Liver (tissue), 9 donors: ENCODE data around the gene GRK3. TPM values are rescaled to one million over a fixed set of nuclear protein-coding genes. Genes with fewer than 3 reads are reported as not detected.

Experiments used
- DNase-seq: peaks from one replicate; pipeline ENCODE4 v3.0.0-alpha.2; 2017; ENCODE audit warnings: low spot score
- H3K27ac ChIP-seq, 2 donors: one replicate each; pipeline ENCODE4 v1.7.0; 2013; ENCODE audit warnings: inconsistent platforms in 2 of 2, low read length in 2 of 2, control low read depth in 1 of 2, low read depth in 1 of 2, mild to moderate bottlenecking in 1 of 2
- H3K27me3 ChIP-seq, 4 donors: one replicate each; pipeline versions ENCODE4 v1.6.1 to v1.7.0; 2013; ENCODE audit warnings: low read length in 3 of 4, inconsistent platforms in 1 of 4, mild to moderate bottlenecking in 1 of 4, moderate library complexity in 1 of 4; ENCODE audit not compliant: control insufficient read depth in 4 of 4, insufficient read depth in 4 of 4
- H3K36me3 ChIP-seq, 4 donors: one replicate each; pipeline versions ENCODE4 v1.6.1 to v1.7.0; 2013; ENCODE audit warnings: low read length in 3 of 4, mild to moderate bottlenecking in 3 of 4, low read depth in 1 of 4, moderate library complexity in 1 of 4; ENCODE audit not compliant: control insufficient read depth in 4 of 4, insufficient read depth in 3 of 4
- H3K4me1 ChIP-seq, 4 donors: one replicate each; pipeline versions ENCODE4 v1.6.1 to v1.7.0; 2013; ENCODE audit warnings: low read length in 3 of 4, mild to moderate bottlenecking in 3 of 4, moderate library complexity in 1 of 4; ENCODE audit not compliant: control insufficient read depth in 4 of 4, insufficient read depth in 4 of 4
- H3K4me3 ChIP-seq, 3 donors: one replicate each; pipeline versions ENCODE4 v1.6.1 to v1.7.0; 2013; ENCODE audit warnings: low read length in 3 of 3, control low read depth in 1 of 3, low read depth in 1 of 3, mild to moderate bottlenecking in 1 of 3
- H3K9ac ChIP-seq, 2 donors: one replicate each; pipeline ENCODE4 v1.7.0; 2013; ENCODE audit warnings: low read length in 2 of 2, mild to moderate bottlenecking in 2 of 2, moderate library complexity in 2 of 2, control low read depth in 1 of 2, low read depth in 1 of 2
- H3K9me3 ChIP-seq, 4 donors: one replicate each; pipeline versions ENCODE4 v1.6.1 to v1.7.0; 2013; ENCODE audit warnings: low read length in 3 of 4; ENCODE audit not compliant: control insufficient read depth in 4 of 4
- ATF3 ChIP-seq: IDR thresholded peaks from 2 replicates; pipeline ENCODE4 v1.6.1; 2016; ENCODE audit warnings: antibody characterized with exemption
- CTCF ChIP-seq: fragments of 150-350 bp; IDR thresholded peaks from 2 replicates; pipeline ENCODE4 v1.5.1; 2017; ENCODE audit warnings: improper control_type of control experiment, low read depth, low read length; ENCODE audit not compliant: missing input control
- EGR1 ChIP-seq, 2 donors: IDR thresholded peaks; 2 replicates each; pipeline ENCODE4 v1.6.1; 2016 to 2018; ENCODE audit warnings: antibody characterized with exemption in 2 of 2, low read depth in 2 of 2
- FOXA1 ChIP-seq: IDR thresholded peaks from 2 replicates; pipeline ENCODE4 v1.6.1; 2016; ENCODE audit warnings: antibody characterized with exemption
- GABPA ChIP-seq, 2 donors: IDR thresholded peaks in 1 of 2; conservative IDR thresholded peaks in 1 of 2; 2 replicates each; pipeline ENCODE4 v1.6.1; 2016; ENCODE audit warnings: antibody characterized with exemption in 2 of 2, mild to moderate bottlenecking in 1 of 2, moderate library complexity in 1 of 2
- JUND ChIP-seq, 2 donors: IDR thresholded peaks; 2 replicates each; pipeline ENCODE4 v1.6.1; 2016; ENCODE audit warnings: antibody characterized with exemption in 2 of 2
- RAD21 ChIP-seq, 2 donors: IDR thresholded peaks; 2 replicates each; pipeline ENCODE4 v1.6.1; 2016; ENCODE audit warnings: antibody characterized with exemption in 2 of 2, mild to moderate bottlenecking in 2 of 2
- REST ChIP-seq: IDR thresholded peaks from 2 replicates; pipeline ENCODE4 v1.6.1; 2016; ENCODE audit warnings: antibody characterized with exemption, mild to moderate bottlenecking
- RXRA ChIP-seq, 2 donors: IDR thresholded peaks; 2 replicates each; pipeline ENCODE4 v1.6.1; 2017 to 2018; ENCODE audit warnings: antibody characterized with exemption in 2 of 2, mild to moderate bottlenecking in 1 of 2
- SP1 ChIP-seq: IDR thresholded peaks from 2 replicates; pipeline ENCODE4 v1.6.1; 2018; ENCODE audit warnings: antibody characterized with exemption, mild to moderate bottlenecking
- TAF1 ChIP-seq: conservative IDR thresholded peaks from 2 replicates; pipeline ENCODE4 v1.6.1; 2016; ENCODE audit warnings: antibody characterized with exemption, mild to moderate bottlenecking
- YY1 ChIP-seq: IDR thresholded peaks from 2 replicates; pipeline ENCODE4 v1.6.1; 2016; ENCODE audit warnings: antibody characterized with exemption, mild to moderate bottlenecking
- ZBTB33 ChIP-seq: IDR thresholded peaks from 2 replicates; pipeline ENCODE4 v1.6.1; 2016; ENCODE audit warnings: antibody characterized with exemption
- WGBS: extraction: QIAGEN DNeasy Blood & Tissue Kit; methylation state at CpG from one replicate; pipeline ENCODE4 v1.1.7; 2013; 5-methylcytosine and 5-hydroxymethylcytosine counted together
- polyA plus RNA-seq, 2 donors: library from polyadenylated mRNA; stranded (reverse) in 1 of 2; unstranded in 1 of 2; fragments of 200-250 nt in 1 of 2; fragments of >200 nt in 1 of 2; fragmentation: Nextera tagmentation in 1 of 2; extraction: Ambion mirVana in 1 of 2; gene quantifications; one replicate each; pipeline versions ENCODE4 v1.2.1 to v1.2.3, GENCODE V29; 2013 to 2015
- total RNA-seq, 2 donors: library from RNA; depleted of rRNA; stranded (reverse); fragments of >200 nt; gene quantifications; one replicate each; pipeline ENCODE4 v1.2.3, GENCODE V29; 2014
- donor health status: healthy.
- donor health status: healthy.
- donor health status: healthy.
- donor health status: healthy.
- donor health status: healthy.

The GRK3 gene
- total and polyA plus RNA-seq, 4 donors, result 0.79 to 6.5 (median 2.4) TPM

- Histone ChIP-seq H3K4me1 (peaks cover 2 to 9% (median 8%) of the 10 kb centered on the region in 4 donors), H3K27me3 (no peaks in the 10 kb centered on the region), H3K4me3 (no peak overlapping the region), H3K27ac (no peak overlapping the region), H3K9ac (no peak overlapping the region), H3K9me3 (peaks cover 0 to 2% (median 0%) of the 10 kb centered on the region in 4 donors), H3K36me3 (no peaks in the 10 kb centered on the region)
- no peak for DNase-seq
- no peak for TF ChIP-seq SP1
- no peak for TF ChIP-seq JUND (IDR thresholded peaks at IDR 0.05)
- no peak for TF ChIP-seq YY1
- no peak for TF ChIP-seq ZBTB33
- no peak for TF ChIP-seq ATF3
- TF ChIP-seq REST, result no peak
- 84% methylated on average over 10 of the region's 10 CpGs for WGBS
Observed at GRCh38 chr22:25545672-25546071, 18.8 kb upstream of the GRK3 start.

- 88% methylated on average over 2 of the region's 2 CpGs for WGBS
- TF ChIP-seq ZBTB33, result no peak
- no peak for TF ChIP-seq FOXA1
- no peak for TF ChIP-seq TAF1
- no peak for TF ChIP-seq RAD21 (IDR thresholded peaks at IDR 0.05)
- TF ChIP-seq REST, result no peak
- TF ChIP-seq EGR1 (IDR thresholded peaks at IDR 0.05; ENCODE audit: low read depth in 2 of 2), result no peak
- TF ChIP-seq GABPA (IDR thresholded peaks at IDR 0.05 in 1 of 2, conservative IDR thresholded peaks at IDR 0.05 in 1 of 2), result no peak
- TF ChIP-seq RXRA (IDR thresholded peaks at IDR 0.05), result no peak
- no peak for TF ChIP-seq CTCF
- no peak for TF ChIP-seq SP1
- H3K4me3 ChIP-seq, result no peak overlapping the region
- H3K27ac ChIP-seq, result no peak overlapping the region
- no peak overlapping the region for H3K9ac ChIP-seq
- no peak for DNase-seq
- H3K4me1 ChIP-seq, result peaks cover 2 to 9% (median 8%) of the 10 kb centered on the region in 4 donors
- no peaks in the 10 kb centered on the region for H3K36me3 ChIP-seq
- peaks cover 0 to 5% (median 2%) of the 10 kb centered on the region in 4 donors for H3K9me3 ChIP-seq
- no peaks in the 10 kb centered on the region for H3K27me3 ChIP-seq
Observed at GRCh38 chr22:25546242-25546641, 18.2 kb upstream of the GRK3 start.
